Fibroblast of villous mesenchyme (primary cell): ENCODE results near the gene ZNF80. TPM values are rescaled to one million over a fixed set of nuclear protein-coding genes. Genes with fewer than 3 reads are reported as not detected.
"Not testable (repeated sequence)": the region's sequence is repeated elsewhere in the genome, so short reads cannot be mapped to it uniquely, and the experiment has no call there.

ENCODE experiments used
- DNase-seq: peaks from one replicate; pipeline ENCODE4 v3.0.0-alpha.2; 2010; ENCODE audit warnings: low read depth
- H3K4me3 ChIP-seq: 2 replicates; pipeline ENCODE4 v1.5.1; 2011; ENCODE audit warnings: low read depth, mild to moderate bottlenecking, low read length
- total RNA-seq: library from RNA; depleted of rRNA; stranded (reverse); fragments of >200 nt; gene quantifications from 2 replicates; pipeline ENCODE4 v1.2.3, GENCODE V29; 2012
- TF ChIP-seq, protein P1 (sequence below): IDR thresholded peaks from 2 replicates; pipeline ENCODE4 v1.5.1; 2012; ENCODE audit warnings: low read depth, mild to moderate bottlenecking, low read length; ENCODE audit not compliant: insufficient read depth

The ZNF80 gene
- total RNA-seq, 1 donor: not detected

DNA sequence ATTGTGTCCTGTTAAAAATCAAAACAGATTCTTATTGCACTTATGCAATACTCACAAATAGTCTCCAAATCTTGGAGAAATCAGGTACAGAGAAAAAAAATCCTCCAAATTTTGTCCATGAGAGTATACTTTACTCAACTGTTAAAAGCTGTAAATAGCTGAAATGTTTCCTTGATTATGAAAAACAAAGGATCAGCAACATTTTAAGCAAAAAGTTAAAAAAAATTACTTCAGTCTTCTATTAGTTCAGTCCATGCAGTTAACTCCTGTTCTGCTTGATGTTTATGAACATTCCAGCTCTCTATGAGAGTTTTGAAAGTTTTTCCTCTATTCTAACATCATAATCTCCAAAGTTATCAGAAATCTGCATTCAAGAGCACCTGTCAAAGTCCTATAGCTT is 22.8 kb upstream of the ZNF80 start:
- H3K4me3 ChIP-seq: no peak overlapping the region
- TF ChIP-seq, protein P1, sequence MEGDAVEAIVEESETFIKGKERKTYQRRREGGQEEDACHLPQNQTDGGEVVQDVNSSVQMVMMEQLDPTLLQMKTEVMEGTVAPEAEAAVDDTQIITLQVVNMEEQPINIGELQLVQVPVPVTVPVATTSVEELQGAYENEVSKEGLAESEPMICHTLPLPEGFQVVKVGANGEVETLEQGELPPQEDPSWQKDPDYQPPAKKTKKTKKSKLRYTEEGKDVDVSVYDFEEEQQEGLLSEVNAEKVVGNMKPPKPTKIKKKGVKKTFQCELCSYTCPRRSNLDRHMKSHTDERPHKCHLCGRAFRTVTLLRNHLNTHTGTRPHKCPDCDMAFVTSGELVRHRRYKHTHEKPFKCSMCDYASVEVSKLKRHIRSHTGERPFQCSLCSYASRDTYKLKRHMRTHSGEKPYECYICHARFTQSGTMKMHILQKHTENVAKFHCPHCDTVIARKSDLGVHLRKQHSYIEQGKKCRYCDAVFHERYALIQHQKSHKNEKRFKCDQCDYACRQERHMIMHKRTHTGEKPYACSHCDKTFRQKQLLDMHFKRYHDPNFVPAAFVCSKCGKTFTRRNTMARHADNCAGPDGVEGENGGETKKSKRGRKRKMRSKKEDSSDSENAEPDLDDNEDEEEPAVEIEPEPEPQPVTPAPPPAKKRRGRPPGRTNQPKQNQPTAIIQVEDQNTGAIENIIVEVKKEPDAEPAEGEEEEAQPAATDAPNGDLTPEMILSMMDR: no peak
- no peak for DNase-seq

DNA sequence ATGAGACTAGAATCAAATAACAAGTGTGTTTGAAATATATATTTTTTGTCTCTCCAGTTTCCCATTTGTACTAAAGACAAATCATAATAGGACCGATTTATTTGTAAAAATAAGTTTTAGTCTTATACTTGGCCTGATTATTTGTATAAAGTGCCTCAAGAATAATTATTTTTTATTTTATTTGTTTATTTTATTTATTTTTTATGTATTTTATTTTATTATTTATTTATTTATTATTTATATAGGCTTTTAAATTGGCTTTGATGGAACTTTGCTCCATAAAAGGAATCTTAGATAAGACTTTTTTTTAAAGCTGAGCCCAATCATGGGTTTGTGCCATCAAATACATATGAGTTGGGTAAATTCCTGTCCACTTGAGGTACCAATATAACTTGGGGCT is 22.2 kb upstream of the ZNF80 start:
- DNase-seq: no peak
- H3K4me3 ChIP-seq: no peak overlapping the region
- TF ChIP-seq, protein P1: no peak

DNA sequence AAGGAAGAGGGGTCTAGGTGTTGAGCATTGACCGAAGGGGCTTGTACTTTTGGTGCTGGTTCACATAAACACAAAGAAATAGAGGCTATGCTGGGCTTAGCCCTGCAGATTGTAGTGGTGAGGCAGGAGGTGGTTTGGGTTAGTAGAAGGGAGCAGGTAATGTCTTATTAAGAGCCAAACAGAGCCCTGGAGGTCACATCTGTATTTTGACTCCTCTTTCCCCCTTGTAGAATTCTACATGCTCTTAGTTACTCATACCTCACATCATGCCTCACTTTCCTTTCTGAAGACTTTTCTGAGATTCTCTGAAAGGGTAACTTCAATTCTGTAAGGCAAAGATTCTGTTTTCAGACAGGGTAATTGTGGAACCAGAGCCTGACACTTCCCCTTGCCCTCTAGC is 16.1 kb upstream of the ZNF80 start:
- H3K4me3 ChIP-seq: no peak overlapping the region
- DNase-seq: no peak
- TF ChIP-seq, protein P1: no peak

DNA sequence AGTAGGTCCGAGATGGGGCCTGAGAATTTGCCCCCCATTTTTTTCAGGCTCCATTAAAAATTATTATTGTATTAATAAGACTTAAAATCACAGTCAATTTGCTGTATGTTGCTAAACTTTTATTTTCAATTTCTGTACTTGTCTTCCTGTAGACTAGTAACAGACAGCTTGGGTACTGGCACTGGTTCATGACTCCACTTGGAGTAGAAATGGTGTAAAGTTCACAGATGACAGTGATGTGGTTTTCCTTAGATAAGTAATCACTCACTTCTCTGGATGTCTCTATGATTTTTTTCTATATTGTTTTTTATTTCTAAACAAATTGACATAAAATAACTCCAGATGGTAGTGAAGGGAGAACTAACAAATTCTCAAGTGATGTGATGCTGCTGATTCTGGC is 15.6 kb upstream of the ZNF80 start:
- no peak overlapping the region for H3K4me3 ChIP-seq
- TF ChIP-seq, protein P1: no peak
- DNase-seq: no peak

DNA sequence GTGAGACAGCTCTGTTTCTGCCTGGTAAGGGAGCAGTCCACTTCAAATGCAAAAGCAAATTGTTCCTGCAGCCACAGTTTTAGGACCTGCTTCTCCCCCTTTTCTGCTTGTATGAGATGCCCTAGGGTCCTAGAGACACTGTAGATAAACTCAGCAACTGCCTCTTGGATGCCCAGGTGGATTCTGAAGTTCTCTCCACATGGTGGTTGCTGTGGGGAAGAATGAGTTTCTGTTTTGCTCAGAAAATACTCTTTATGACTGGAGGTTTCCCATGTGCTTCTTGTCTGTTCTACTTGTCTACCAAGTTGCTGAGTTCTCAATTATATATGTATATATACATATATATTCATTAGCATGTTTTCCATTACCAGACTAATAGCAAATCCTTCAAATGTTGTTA is 5.6 kb upstream of the ZNF80 start:
- no peak for DNase-seq
- no peak overlapping the region for H3K4me3 ChIP-seq
- TF ChIP-seq, protein P1: no peak

DNA sequence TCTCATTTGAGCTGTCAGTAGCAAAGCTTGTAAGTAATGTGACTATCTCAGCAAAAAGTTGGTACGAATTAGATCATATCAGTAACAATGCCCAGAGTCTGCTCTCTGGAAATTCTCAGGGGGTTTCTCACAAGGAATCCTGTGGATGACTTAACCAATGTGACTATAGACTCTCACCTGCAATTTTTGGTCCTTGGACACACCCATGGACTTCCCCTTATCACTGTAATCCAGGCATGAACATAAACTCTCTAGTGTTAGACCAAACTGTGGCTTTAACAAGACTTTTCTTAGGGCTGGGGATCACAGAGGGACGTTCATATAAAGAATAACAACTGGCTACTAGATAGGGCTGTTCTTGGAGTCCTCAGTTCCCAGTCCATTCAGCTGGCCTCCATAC is 3.9 kb upstream of the ZNF80 start:
- TF ChIP-seq, protein P1: no peak
- H3K4me3 ChIP-seq: no peak overlapping the region
- no peak for DNase-seq

DNA sequence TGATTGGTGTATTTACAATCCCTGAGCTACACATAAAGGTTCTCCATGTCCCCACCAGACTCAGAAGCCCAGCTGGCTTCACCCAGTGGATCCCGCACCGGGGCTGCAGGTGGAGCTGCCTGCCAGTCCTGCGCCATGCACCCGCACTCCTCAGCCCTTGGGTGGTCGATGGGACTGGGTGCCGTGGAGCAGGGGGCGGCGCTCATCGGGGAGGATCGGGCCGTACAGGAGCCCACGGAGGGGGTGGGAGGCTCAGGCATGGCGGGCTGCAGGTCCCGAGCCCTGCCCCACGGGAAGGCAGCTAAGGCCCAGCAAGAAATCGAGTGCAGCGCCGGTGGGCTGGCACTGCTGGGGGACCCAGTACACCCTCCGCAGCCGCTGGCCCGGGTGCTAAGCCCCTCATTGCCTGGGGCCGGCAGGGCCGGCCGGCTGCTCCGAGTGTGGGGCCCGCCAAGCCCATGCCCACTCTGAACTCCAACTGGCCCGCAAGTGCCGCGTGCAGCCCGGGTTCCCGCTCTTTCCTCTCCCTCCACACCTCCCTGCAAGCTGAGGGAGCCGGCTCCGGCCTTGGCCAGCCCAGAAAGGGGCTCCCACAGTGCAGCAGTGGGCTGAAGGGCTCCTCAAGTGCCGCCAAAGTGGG is 888 bp upstream of the ZNF80 start:
- H3K4me3 ChIP-seq, DNase-seq: not testable (repeated sequence)
